Effector memory CD4-positive, alpha-beta T cell (primary cell): ENCODE data around the gene MYO10.
"Not testable (repeated sequence)": the region's sequence is repeated elsewhere in the genome, so short reads cannot be mapped to it uniquely, and the experiment has no call there.

Source experiments
- DNase-seq, 3 donors: peaks; one replicate each; pipeline ENCODE4 v3.0.0-alpha.2; 2020
- H3K27ac ChIP-seq: 2 replicates; pipeline ENCODE4 v1.7.0; 2013; ENCODE audit warnings: mild to moderate bottlenecking, low read length, moderate library complexity; ENCODE audit not compliant: insufficient read depth, poor library complexity, severe bottlenecking
- H3K27me3 ChIP-seq: replicated peaks from 2 replicates; pipeline ENCODE4 v1.7.0; 2013; ENCODE audit warnings: mild to moderate bottlenecking, low read length; ENCODE audit not compliant: insufficient read depth, control insufficient read depth, poor library complexity, severe bottlenecking
- H3K36me3 ChIP-seq: 2 replicates; pipeline ENCODE4 v1.7.0; 2013; ENCODE audit warnings: mild to moderate bottlenecking, low read length, moderate library complexity; ENCODE audit not compliant: control insufficient read depth, insufficient read depth
- H3K4me1 ChIP-seq: 2 replicates; pipeline ENCODE4 v1.7.0; 2013; ENCODE audit warnings: low read length, mild to moderate bottlenecking; ENCODE audit not compliant: control insufficient read depth, insufficient read depth, poor library complexity, severe bottlenecking
- H3K4me3 ChIP-seq: 2 replicates; pipeline ENCODE4 v1.7.0; 2013; ENCODE audit warnings: low read length, low read depth, mild to moderate bottlenecking; ENCODE audit not compliant: insufficient read depth, poor library complexity, severe bottlenecking
- H3K9me3 ChIP-seq: 2 replicates; pipeline ENCODE4 v1.7.0; 2013; ENCODE audit warnings: mild to moderate bottlenecking, low read length, moderate library complexity; ENCODE audit not compliant: control insufficient read depth

Gene MYO10

DNA sequence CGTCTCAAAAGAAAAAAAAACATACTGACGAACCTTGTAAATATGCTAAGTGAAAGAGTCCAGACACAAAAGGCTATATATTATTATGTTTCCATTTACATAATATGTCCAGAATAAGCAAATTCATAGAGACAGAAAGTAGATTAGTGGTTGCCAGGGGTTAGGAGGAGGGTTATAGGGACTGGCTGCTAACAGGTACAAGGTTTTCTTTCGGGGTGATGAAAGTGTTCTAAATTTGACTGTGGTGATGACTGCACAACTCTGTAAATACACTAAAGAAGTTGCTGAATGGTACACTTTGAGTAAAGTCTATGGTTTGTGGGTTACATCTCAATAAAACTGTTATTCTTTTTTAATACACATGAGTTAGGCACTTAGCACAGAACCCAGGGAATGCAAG is 98.8 kb downstream of the MYO10 start:
- no peak for DNase-seq
- Histone ChIP-seq H3K36me3 (no peaks in the 10 kb centered on the region), H3K4me1 (no peaks in the 10 kb centered on the region), H3K9me3 (no peaks in the 10 kb centered on the region), H3K4me3 (no peak overlapping the region), H3K27me3 (no peaks in the 10 kb centered on the region), H3K27ac (no peak overlapping the region)

DNA sequence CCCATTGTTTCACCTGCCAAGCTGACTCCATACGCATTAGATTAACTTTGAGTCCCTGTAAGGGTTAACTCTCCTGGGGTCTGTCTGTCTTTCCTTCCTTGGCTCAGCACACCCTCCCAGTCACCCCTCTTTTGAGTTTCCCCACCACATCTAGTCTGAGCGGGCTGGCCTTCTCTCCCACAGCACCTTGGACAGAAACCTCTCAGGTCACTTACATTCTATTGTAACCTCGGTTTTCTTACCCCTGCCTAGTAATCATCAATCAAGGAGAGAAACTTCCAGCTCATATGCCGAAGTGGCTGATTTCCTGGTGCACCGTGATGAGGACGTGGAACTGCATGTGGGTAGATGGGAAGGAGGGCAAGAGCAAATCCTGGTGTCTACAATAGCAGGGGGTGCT is 102.1 kb downstream of the MYO10 start:
- Histone ChIP-seq H3K9me3 (no peaks in the 10 kb centered on the region), H3K27ac (no peak overlapping the region), H3K4me3 (no peak overlapping the region), H3K27me3 (no peaks in the 10 kb centered on the region), H3K4me1 (no peaks in the 10 kb centered on the region), H3K36me3 (no peaks in the 10 kb centered on the region)
- DNase-seq, result no peak

DNA sequence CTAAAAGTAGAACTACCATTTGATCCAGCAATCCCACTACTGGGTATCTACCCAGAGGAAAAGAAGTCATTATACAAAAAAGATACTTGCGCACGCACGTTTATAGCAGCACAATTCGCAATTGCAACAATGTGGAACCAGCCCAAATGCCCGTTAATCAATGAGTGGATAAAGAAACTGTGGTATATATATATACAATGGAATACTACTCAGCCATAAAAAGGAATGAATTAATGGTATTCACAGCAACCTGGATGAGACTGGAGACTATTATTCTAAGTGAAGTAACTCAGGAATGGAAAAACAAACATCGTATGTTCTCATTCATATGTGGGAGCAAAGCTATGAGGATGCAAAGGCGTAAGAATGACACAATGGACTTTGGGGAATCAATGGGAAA is 104.8 kb downstream of the MYO10 start:
- not testable (repeated sequence) for H3K9me3 ChIP-seq, H3K27ac ChIP-seq, DNase-seq, H3K27me3 ChIP-seq, H3K4me3 ChIP-seq, H3K4me1 ChIP-seq, H3K36me3 ChIP-seq

DNA sequence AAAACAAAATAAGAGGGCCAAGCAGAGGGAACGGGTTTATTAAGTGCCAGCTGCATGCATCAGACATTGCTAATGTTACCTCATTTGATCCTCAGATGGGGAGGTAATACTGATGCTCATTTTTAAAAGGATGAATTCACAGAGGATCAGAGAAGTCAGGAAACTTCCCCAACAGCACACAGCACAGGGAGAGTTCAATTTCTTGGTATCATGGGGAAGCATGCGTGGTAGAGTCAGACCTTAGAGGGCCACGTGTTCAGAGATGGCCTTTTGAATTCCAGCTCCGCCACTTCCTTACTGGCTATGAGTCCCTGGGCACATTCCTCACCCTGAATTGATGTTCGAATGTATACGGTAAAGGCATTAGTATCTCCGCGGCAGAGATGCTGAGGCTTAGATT is 108.3 kb downstream of the MYO10 start:
- Histone ChIP-seq H3K27ac (no peak overlapping the region), H3K4me3 (no peak overlapping the region), H3K4me1 (no peaks in the 10 kb centered on the region), H3K9me3 (no peaks in the 10 kb centered on the region), H3K27me3 (no peaks in the 10 kb centered on the region), H3K36me3 (no peaks in the 10 kb centered on the region)
- DNase-seq, result no peak

DNA sequence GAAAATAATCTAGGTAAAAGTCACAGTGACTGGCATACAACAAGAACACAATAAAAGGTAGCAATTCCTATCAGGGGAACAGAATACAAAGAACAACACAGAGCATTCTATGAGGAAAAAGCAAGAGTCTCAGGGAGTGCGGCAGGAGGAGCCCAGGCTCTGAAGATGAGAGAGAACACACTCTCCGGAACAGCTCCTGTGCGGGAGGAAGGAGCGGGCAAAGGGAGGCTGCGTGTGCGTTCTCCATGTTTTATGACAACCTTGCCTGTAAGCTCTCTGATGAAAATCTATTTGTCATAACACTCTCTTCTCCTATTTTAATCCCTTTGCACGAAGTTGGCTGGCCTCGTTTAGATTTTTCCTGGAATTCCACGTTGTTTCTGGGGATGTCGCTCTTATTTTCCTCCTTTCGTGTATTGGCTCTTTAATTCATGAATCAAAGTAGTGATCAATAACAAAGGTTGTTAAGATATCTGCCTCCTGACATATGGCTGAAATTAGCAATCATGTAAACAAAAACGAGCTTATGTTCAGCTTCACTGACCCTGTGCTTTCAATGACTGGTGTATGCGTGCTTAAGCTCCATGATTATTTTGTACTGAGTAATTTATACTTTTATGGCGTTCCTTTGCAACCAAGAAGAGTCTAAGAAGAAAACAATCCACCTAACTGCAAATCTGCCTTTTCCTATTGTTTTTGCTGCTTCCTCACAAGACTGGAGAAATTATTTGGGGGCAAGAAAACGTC is 109.5 kb downstream of the MYO10 start:
- H3K27ac ChIP-seq, result no peak overlapping the region
- H3K9me3 ChIP-seq, result no peaks in the 10 kb centered on the region
- no peaks in the 10 kb centered on the region for H3K36me3 ChIP-seq
- H3K27me3 ChIP-seq, result no peaks in the 10 kb centered on the region
- H3K4me1 ChIP-seq, result no peaks in the 10 kb centered on the region
- no peak overlapping the region for H3K4me3 ChIP-seq
- no peak for DNase-seq

DNA sequence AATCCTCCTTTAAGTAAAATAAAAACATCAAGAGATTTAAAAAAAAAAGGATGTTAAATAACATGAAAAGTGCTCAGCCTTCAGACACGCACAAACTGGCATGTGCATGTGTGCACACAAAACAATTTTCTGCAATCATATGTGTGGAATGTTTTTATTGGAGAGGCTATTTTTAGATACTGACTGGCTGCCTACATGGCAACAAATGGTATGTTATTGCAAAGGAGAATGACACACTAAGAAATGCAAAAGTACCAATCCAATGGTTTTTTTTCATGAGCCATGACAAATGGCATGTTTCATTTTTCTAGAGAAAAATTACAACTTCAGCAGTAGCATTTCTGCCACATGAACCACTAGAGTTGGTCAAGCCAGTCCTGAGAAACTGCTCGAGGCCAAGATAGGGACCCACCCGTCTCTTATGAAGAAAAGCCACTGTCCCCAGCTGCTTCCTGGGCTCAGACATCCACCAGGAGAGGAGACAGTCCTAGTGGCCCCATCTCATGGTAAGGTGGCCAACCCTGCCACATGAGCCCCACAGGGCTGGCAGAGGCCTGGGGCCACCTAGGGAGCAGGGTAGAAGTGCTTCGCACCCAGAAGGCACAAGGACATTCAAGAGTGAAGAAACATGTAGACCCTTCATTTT is 116.4 kb downstream of the MYO10 start:
- no peak for DNase-seq
- H3K4me3 ChIP-seq, result no peak overlapping the region

DNA sequence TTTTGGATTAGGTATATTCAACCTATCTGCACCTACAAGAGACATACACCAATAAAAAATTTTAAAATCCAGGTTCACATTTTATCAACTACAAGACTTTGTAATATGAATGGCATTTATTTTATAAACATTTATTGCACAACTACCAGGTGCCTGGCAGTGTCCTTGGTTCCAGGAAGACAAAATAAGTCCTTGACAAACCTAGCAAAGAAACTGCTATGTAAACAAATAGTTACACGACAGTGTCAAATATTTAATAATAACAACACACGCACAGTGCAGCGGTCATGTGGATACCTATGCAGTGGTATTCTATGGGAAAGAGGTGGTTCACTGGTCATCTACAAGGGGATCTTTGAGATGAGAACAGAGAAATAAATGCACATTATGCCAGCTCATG is 120.7 kb downstream of the MYO10 start:
- Histone ChIP-seq H3K36me3 (no peaks in the 10 kb centered on the region), H3K4me1 (no peaks in the 10 kb centered on the region), H3K27me3 (no peaks in the 10 kb centered on the region), H3K4me3 (no peak overlapping the region), H3K9me3 (no peaks in the 10 kb centered on the region), H3K27ac (no peak overlapping the region)
- DNase-seq, result no peak

More for the DNA sequence above, 116.4 kb downstream of the MYO10 start:
- Histone ChIP-seq H3K4me1 (no peaks in the 10 kb centered on the region), H3K9me3 (no peaks in the 10 kb centered on the region), H3K27me3 (no peaks in the 10 kb centered on the region), H3K27ac (no peak overlapping the region), H3K36me3 (no peaks in the 10 kb centered on the region)

DNA sequence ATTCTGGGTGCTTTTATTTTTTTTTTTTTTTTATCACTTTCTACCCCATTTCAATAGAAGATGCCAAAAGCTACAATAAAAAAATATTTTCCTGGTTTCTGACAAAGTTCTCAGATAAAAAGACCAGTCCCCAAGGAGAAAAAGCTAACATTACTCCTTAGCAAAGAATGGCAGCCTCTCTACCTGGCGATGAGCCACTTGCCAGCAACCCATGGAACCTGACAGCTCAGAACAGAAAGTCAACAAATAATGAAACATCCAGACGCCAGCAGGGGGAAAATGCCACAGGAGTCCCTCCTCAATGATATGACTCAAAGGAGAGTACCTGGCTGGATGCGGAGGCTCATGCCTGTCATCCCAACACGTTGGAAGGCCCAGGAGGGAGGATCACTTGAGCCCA is 123.2 kb downstream of the MYO10 start:
- no peaks in the 10 kb centered on the region for H3K36me3 ChIP-seq
- no peaks in the 10 kb centered on the region for H3K4me1 ChIP-seq
- H3K27ac ChIP-seq, result no peak overlapping the region
- H3K4me3 ChIP-seq, result no peak overlapping the region
- H3K27me3 ChIP-seq, result no peaks in the 10 kb centered on the region
- no peaks in the 10 kb centered on the region for H3K9me3 ChIP-seq
- no peak for DNase-seq

DNA sequence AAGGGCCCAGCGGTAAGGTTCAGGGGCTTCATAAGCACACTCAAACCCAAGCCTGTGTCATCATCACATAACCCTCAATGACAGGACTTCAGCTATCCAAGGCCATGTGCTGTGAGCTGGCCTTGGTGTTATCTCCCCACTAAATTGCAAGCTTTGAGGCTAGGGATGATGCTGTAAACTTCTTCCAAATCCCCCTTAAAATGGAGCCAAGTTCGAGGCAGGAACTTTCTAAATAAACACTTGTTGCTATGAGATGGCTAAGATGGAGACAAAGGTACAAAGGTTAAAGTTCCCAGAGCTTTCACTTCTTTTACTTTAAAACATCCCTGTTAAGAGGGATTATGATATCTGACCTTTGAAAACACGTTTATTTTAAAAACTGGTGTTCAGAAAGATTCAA is 123.6 kb downstream of the MYO10 start:
- no peaks in the 10 kb centered on the region for H3K36me3 ChIP-seq
- no peaks in the 10 kb centered on the region for H3K4me1 ChIP-seq
- no peaks in the 10 kb centered on the region for H3K27me3 ChIP-seq
- no peak overlapping the region for H3K4me3 ChIP-seq
- no peak for DNase-seq
- H3K9me3 ChIP-seq, result no peaks in the 10 kb centered on the region
- H3K27ac ChIP-seq, result no peak overlapping the region

DNA sequence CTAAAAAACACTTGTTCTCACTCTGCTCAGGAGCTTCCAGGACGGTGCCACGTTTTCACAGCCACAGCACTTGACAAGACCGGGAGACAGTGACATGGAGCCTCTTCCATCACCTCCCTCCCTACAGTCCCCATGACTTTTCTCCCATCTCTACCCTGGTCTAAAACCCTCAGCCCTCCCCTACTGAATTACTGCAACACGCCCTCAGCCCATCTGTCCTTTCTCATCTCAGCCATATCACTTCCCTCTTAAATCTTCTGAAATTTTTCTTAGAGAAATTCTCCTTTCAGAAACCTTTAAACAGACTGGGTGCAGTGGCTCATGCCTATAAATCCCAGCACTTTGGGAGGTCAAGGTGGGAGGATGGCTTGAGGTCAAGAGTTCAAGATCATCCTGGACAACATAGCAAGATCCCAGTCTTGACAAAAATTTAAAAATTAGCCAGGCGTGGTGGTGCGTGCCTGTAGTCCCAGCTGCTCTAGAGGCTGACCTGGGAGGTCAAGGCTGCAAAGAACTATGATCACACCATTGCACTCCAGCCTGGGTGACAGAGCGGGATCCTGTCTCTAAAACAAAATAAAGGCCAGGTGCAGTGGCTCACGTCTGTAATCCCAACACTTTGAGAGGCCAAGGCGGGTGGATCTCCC is 125.8 kb downstream of the MYO10 start:
- H3K27ac ChIP-seq, result no peak overlapping the region
- no peaks in the 10 kb centered on the region for H3K36me3 ChIP-seq
- no peaks in the 10 kb centered on the region for H3K4me1 ChIP-seq
- H3K9me3 ChIP-seq, result no peaks in the 10 kb centered on the region
- no peak for DNase-seq
- H3K4me3 ChIP-seq, result no peak overlapping the region
- no peaks in the 10 kb centered on the region for H3K27me3 ChIP-seq
